Mesangial cell (primary cell): ENCODE measurements around the gene CCN5. TPM values are rescaled to one million over a fixed set of nuclear protein-coding genes. Genes with fewer than 3 reads are reported as not detected.

Experiments
- total RNA-seq: library from RNA; depleted of rRNA; stranded (reverse); fragments of >200 nt; gene quantifications from 2 replicates; pipeline ENCODE4 v1.2.3, GENCODE V29; 2015

Gene CCN5
- total RNA-seq = 0.25 TPM in 1 of 2 replicates, not detected in the other

GRCh38 chr20:44714701-44715498 lies at the start of gene CCN5:
Gene CCN5 (plus strand): TSS chr20:44715369. CDS start chr20:44715391, 22 bp downstream.

GRCh38 chr20:44745598-44746366 lies 30.6 kb downstream of the CCN5 start, which contains the start of gene KCNK15:
Gene KCNK15 (plus strand): TSS chr20:44745865. CDS start chr20:44745911, 46 bp downstream.

Other genes starting within 250 kb of the CCN5 start
- 7.0 and 12.1 TPM in 2 replicates for gene TTPAL, start 239.5 kb upstream of the CCN5 start, total RNA-seq
- gene SERINC3, start 193.3 kb upstream of the CCN5 start, total RNA-seq = 64.5 and 98.0 TPM in 2 replicates
- gene PKIG, start 132.8 kb upstream of the CCN5 start, total RNA-seq = 36.3 and 52.0 TPM in 2 replicates
- gene ADA, start 63.7 kb upstream of the CCN5 start, total RNA-seq = 18.9 and 30.5 TPM in 2 replicates
- gene KCNK15, start 30.5 kb downstream of the CCN5 start, total RNA-seq = under 0.01 and 1.8 TPM in 2 replicates
- gene RIMS4, start 95.2 kb downstream of the CCN5 start, total RNA-seq = not detected in 2 replicates
- 70.9 and 103 TPM in 2 replicates for gene YWHAB, start 170.3 kb downstream of the CCN5 start, total RNA-seq
- 3.6 and 12.9 TPM in 2 replicates for gene PABPC1L, start 194.7 kb downstream of the CCN5 start, total RNA-seq
- gene TOMM34, start 245.0 kb downstream of the CCN5 start, total RNA-seq = 44.0 and 97.0 TPM in 2 replicates